Breast epithelium (tissue), 4 donors: ENCODE data around the gene GDF10. TPM values are rescaled to one million over a fixed set of nuclear protein-coding genes. Genes with fewer than 3 reads are reported as not detected.

Experiments used
- DNase-seq, 2 donors: peaks; one replicate each; pipeline ENCODE4 v3.0.0-alpha.2; 2019; ENCODE audit warnings: low spot score in 2 of 2
- H3K27ac ChIP-seq, 2 donors: fragments of 200-600 bp; sonication (generic) in 1 of 2; one replicate each; pipeline ENCODE4 v1.5.1; 2016 to 2019; ENCODE audit warnings: mild to moderate bottlenecking in 1 of 2
- H3K27me3 ChIP-seq, 2 donors: fragments of 200-600 bp; sonication (generic) in 1 of 2; one replicate each; pipeline versions ENCODE4 v1.5.1 to v1.6.0; 2017 to 2019; ENCODE audit warnings: control low read depth in 1 of 2, mild to moderate bottlenecking in 1 of 2
- H3K36me3 ChIP-seq: fragments of 200-600 bp; one replicate; pipeline ENCODE4 v1.5.1; 2019
- H3K4me1 ChIP-seq, 2 donors: fragments of 200-600 bp; sonication (generic); one replicate each; pipeline ENCODE4 v1.5.1; 2016 to 2019; ENCODE audit warnings: control low read depth in 1 of 2
- H3K4me3 ChIP-seq, 3 donors: fragments of 200-600 bp; sonication (generic); 1 replicate in 2 of 3; 2 replicates in 1 of 3; pipeline ENCODE4 v1.5.1; 2016 to 2019; ENCODE audit warnings: mild to moderate bottlenecking in 3 of 3, moderate library complexity in 2 of 3
- H3K9me3 ChIP-seq, 2 donors: fragments of 200-600 bp; sonication (generic) in 1 of 2; one replicate each; pipeline ENCODE4 v1.5.1; 2016 to 2019; ENCODE audit warnings: control low read depth in 1 of 2
- CTCF ChIP-seq, 3 donors: fragments of 450-650 bp; IDR thresholded peaks; one replicate each; pipeline ENCODE4 v1.5.1; 2016 to 2017; ENCODE audit warnings: antibody characterized with exemption in 3 of 3, mild to moderate bottlenecking in 3 of 3, moderate library complexity in 3 of 3
- POLR2A ChIP-seq: fragments of 450-650 bp; IDR thresholded peaks from one replicate; pipeline ENCODE4 v1.6.1; 2016; ENCODE audit warnings: antibody characterized with exemption, mild to moderate bottlenecking, moderate library complexity
- POLR2AphosphoS5 ChIP-seq, 3 donors: sonication (generic); formaldehyde crosslinking; IDR thresholded peaks; one replicate each; pipeline ENCODE4 v1.6.1; 2017; ENCODE audit warnings: antibody characterized with exemption in 3 of 3
- intact Hi-C: fragments of 100-400 bp; cut with DNase I; formaldehyde crosslinking; loops from one replicate; pipeline ENCODE4 v1.15.1; 2023; ENCODE audit warnings: low total_unique reads
- total RNA-seq, 3 donors: library from RNA; depleted of rRNA; stranded (reverse); fragments of >200 nt; gene quantifications; one replicate each; pipeline ENCODE4 v1.1.0, GENCODE V29; 2016

Gene GDF10
- total RNA-seq, 3 donors from 2014 or later, result 2.0 to 12.3 (median 2.0) TPM

- Histone ChIP-seq H3K36me3 (no peaks in the 10 kb centered on the region), H3K27me3 (no peaks in the 10 kb centered on the region), H3K27ac (no peak overlapping the region), H3K9me3 (peaks cover 0 to 4% of the 10 kb centered on the region in 2 donors), H3K4me1 (no peaks in the 10 kb centered on the region), H3K4me3 (no peak overlapping the region)
- DNase-seq, result no peak
- intact Hi-C loops, result no loop called here
- no peak for TF ChIP-seq POLR2AphosphoS5 (IDR thresholded peaks at IDR 0.05)
- TF ChIP-seq CTCF (IDR thresholded peaks at IDR 0.05), result no peak
- TF ChIP-seq POLR2A, result no peak
Measured at GRCh38 chr10:47276071-47276470, 23.9 kb upstream of the GDF10 start.

GRCh38 chr10:47276576-47277351, 23.2 kb upstream of the GDF10 start:
- intact Hi-C loops, result no loop called here
- Histone ChIP-seq H3K36me3 (no peaks in the 10 kb centered on the region), H3K4me3 (no peak overlapping the region), H3K4me1 (no peaks in the 10 kb centered on the region), H3K27me3 (no peaks in the 10 kb centered on the region), H3K27ac (no peak overlapping the region), H3K9me3 (peaks cover 0 to 4% of the 10 kb centered on the region in 2 donors)
- TF ChIP-seq CTCF (IDR thresholded peaks at IDR 0.05) (no peak), POLR2AphosphoS5 (IDR thresholded peaks at IDR 0.05) (no peak), POLR2A (no peak)
- DNase-seq, result no peak

GRCh38 chr10:47277352-47278151, 22.4 kb upstream of the GDF10 start:
- TF ChIP-seq CTCF (IDR thresholded peaks at IDR 0.05), result no peak
- TF ChIP-seq POLR2AphosphoS5 (IDR thresholded peaks at IDR 0.05), result no peak
- TF ChIP-seq POLR2A, result no peak
- Histone ChIP-seq H3K4me3 (no peak overlapping the region), H3K9me3 (peaks cover 0 to 4% of the 10 kb centered on the region in 2 donors), H3K4me1 (no peaks in the 10 kb centered on the region), H3K27me3 (no peaks in the 10 kb centered on the region), H3K27ac (no peak overlapping the region), H3K36me3 (no peaks in the 10 kb centered on the region)
- DNase-seq, result no peak
- intact Hi-C loops, result no loop called here

GRCh38 chr10:47278152-47278473, 21.9 kb upstream of the GDF10 start:
- TF ChIP-seq POLR2A (no peak), POLR2AphosphoS5 (IDR thresholded peaks at IDR 0.05) (no peak), CTCF (IDR thresholded peaks at IDR 0.05) (no peak)
- no peak overlapping the region for H3K27ac ChIP-seq
- peaks cover 0 to 1% of the 10 kb centered on the region in 2 donors for H3K9me3 ChIP-seq
- H3K4me3 ChIP-seq, result no peak overlapping the region
- intact Hi-C loops, result no loop called here
- H3K4me1 ChIP-seq, result no peaks in the 10 kb centered on the region
- H3K27me3 ChIP-seq, result no peaks in the 10 kb centered on the region
- DNase-seq, result no peak
- H3K36me3 ChIP-seq, result no peaks in the 10 kb centered on the region

- H3K9me3 ChIP-seq, result no peaks in the 10 kb centered on the region
- intact Hi-C loops, result no loop called here
- H3K4me1 ChIP-seq, result no peaks in the 10 kb centered on the region
- TF ChIP-seq CTCF (IDR thresholded peaks at IDR 0.05) (no peak), POLR2AphosphoS5 (IDR thresholded peaks at IDR 0.05) (no peak), POLR2A (no peak)
- H3K27me3 ChIP-seq, result no peaks in the 10 kb centered on the region
- no peak overlapping the region for H3K4me3 ChIP-seq
- H3K36me3 ChIP-seq, result no peaks in the 10 kb centered on the region
- DNase-seq, result no peak
- no peak overlapping the region for H3K27ac ChIP-seq
Measured at GRCh38 chr10:47278720-47279119, 21.3 kb upstream of the GDF10 start.
